Activated effector memory CD4-positive, alpha-beta T cell treated with Interleukin-2 at 50 U/mL for 16 hours (primary cell): ENCODE measurements around the gene GNAT3.

Source experiments
- DNase-seq: peaks from one replicate; pipeline ENCODE4 v3.0.0-alpha.2; 2020

GNAT3 gene

GRCh38 chr7:80414331-80414730 lies 97.5 kb downstream of the GNAT3 start:
- DNase-seq = no peak

- DNase-seq = no peak
Observed at GRCh38 chr7:80413383-80413945, 98.4 kb downstream of the GNAT3 start.

- no peak for DNase-seq
Observed at GRCh38 chr7:80412842-80413241, 99.0 kb downstream of the GNAT3 start.

- DNase-seq = no peak
Observed at GRCh38 chr7:80411621-80412020, 100.2 kb downstream of the GNAT3 start.

- DNase-seq = no peak
Observed at GRCh38 chr7:80410081-80410480, 101.8 kb downstream of the GNAT3 start.
